H9 (cell line): Measurements from ENCODE around the gene PDE4B. TPM values are rescaled to one million over a fixed set of nuclear protein-coding genes. Genes with fewer than 3 reads are reported as not detected.

ENCODE experiments used
- DNase-seq: peaks from one replicate; pipeline ENCODE4 v3.0.0-alpha.2; 2017
- H2AFZ ChIP-seq: one replicate; pipeline ENCODE4 v1.6.1; 2013; ENCODE audit warnings: mild to moderate bottlenecking, low read length, control low read depth, moderate library complexity
- H2AK5ac ChIP-seq: 2 replicates; pipeline ENCODE4 v1.6.1; 2013; ENCODE audit warnings: low read length, control low read depth, mixed read lengths; ENCODE audit not compliant: insufficient read length
- H2BK120ac ChIP-seq: one replicate; pipeline ENCODE4 v1.6.1; 2013; ENCODE audit warnings: low read depth, mild to moderate bottlenecking, low read length, control low read depth, inconsistent platforms; ENCODE audit not compliant: poor library complexity, severe bottlenecking
- H2BK12ac ChIP-seq: 2 replicates; pipeline ENCODE4 v1.6.1; 2013; ENCODE audit warnings: low read length, control low read depth, mixed read lengths, low read depth; ENCODE audit not compliant: insufficient read length
- H2BK15ac ChIP-seq: 2 replicates; pipeline ENCODE4 v1.6.1; 2013; ENCODE audit warnings: low read depth, low read length, control low read depth
- H2BK20ac ChIP-seq: one replicate; pipeline ENCODE4 v1.6.1; 2013; ENCODE audit warnings: low read depth, mild to moderate bottlenecking, low read length, control low read depth, inconsistent platforms; ENCODE audit not compliant: poor library complexity, severe bottlenecking
- H2BK5ac ChIP-seq: 2 replicates; pipeline ENCODE4 v1.6.1; 2013; ENCODE audit warnings: low read length, control low read depth, mixed read lengths; ENCODE audit not compliant: insufficient read length
- H3K14ac ChIP-seq: 2 replicates; pipeline ENCODE4 v1.6.1; 2013; ENCODE audit warnings: low read length, control low read depth; ENCODE audit not compliant: insufficient read depth
- H3K18ac ChIP-seq: 2 replicates; pipeline ENCODE4 v1.6.1; 2013; ENCODE audit warnings: low read depth, mild to moderate bottlenecking, mixed read lengths, low read length, control low read depth; ENCODE audit not compliant: insufficient read length
- H3K23ac ChIP-seq: 2 replicates; pipeline ENCODE4 v1.6.1; 2013; ENCODE audit warnings: low read length, control low read depth, mixed read lengths, low read depth; ENCODE audit not compliant: insufficient read length
- H3K23me2 ChIP-seq: 2 replicates; pipeline ENCODE4 v1.6.1; 2013; ENCODE audit warnings: low read depth, mild to moderate bottlenecking, mixed read lengths, low read length, control low read depth; ENCODE audit not compliant: insufficient read length, poor library complexity, severe bottlenecking
- H3K27ac ChIP-seq: 2 replicates; pipeline ENCODE4 v1.5.1; 2013; ENCODE audit warnings: low read length, control low read depth, mixed read lengths, low read depth; ENCODE audit not compliant: insufficient read length
- H3K27me3 ChIP-seq: 2 replicates; pipeline ENCODE4 v1.6.1; 2013; ENCODE audit warnings: low read length, control low read depth, inconsistent platforms; ENCODE audit not compliant: insufficient read depth
- H3K4ac ChIP-seq: 2 replicates; pipeline ENCODE4 v1.6.1; 2013; ENCODE audit warnings: low read depth, mild to moderate bottlenecking, control low read depth, inconsistent platforms, low read length, moderate library complexity
- H3K4me1 ChIP-seq: 2 replicates; pipeline ENCODE4 v1.6.1; 2013; ENCODE audit warnings: low read length, control low read depth, inconsistent platforms; ENCODE audit not compliant: insufficient read depth
- H3K4me2 ChIP-seq: 2 replicates; pipeline ENCODE4 v1.6.1; 2013; ENCODE audit warnings: low read length, control low read depth, mixed read lengths; ENCODE audit not compliant: insufficient read length, insufficient read depth
- H3K56ac ChIP-seq: 2 replicates; pipeline ENCODE4 v1.6.1; 2013; ENCODE audit warnings: low read depth, mild to moderate bottlenecking, mixed read lengths, low read length, control low read depth; ENCODE audit not compliant: insufficient read length
- H3K79me1 ChIP-seq: 2 replicates; pipeline ENCODE4 v1.6.1; 2013; ENCODE audit warnings: low read depth, mild to moderate bottlenecking, moderate library complexity, low read length, control low read depth, inconsistent platforms; ENCODE audit not compliant: insufficient read depth, poor library complexity, severe bottlenecking
- H3K79me2 ChIP-seq: 2 replicates; pipeline ENCODE4 v1.6.1; 2013; ENCODE audit warnings: low read length, control low read depth, inconsistent platforms; ENCODE audit not compliant: insufficient read depth
- H3K9ac ChIP-seq: 2 replicates; pipeline ENCODE4 v1.6.1; 2013; ENCODE audit warnings: low read length, control low read depth, mixed read lengths; ENCODE audit not compliant: insufficient read length; ENCODE audit errors: extremely low read depth
- H3K9me3 ChIP-seq: one replicate; pipeline ENCODE4 v1.6.1; 2013; ENCODE audit warnings: low read depth, low read length, inconsistent platforms; ENCODE audit not compliant: control insufficient read depth
- H3T11ph ChIP-seq: one replicate; pipeline ENCODE4 v1.6.1; 2013; ENCODE audit warnings: mild to moderate bottlenecking, low read length, control low read depth, inconsistent platforms
- H4K20me1 ChIP-seq: one replicate; pipeline ENCODE4 v1.6.1; 2013; ENCODE audit not compliant: control insufficient read depth, insufficient read length, insufficient read depth
- H4K5ac ChIP-seq: 2 replicates; pipeline ENCODE4 v1.6.1; 2013; ENCODE audit warnings: low read depth, mild to moderate bottlenecking, mixed read lengths, low read length, control low read depth; ENCODE audit not compliant: insufficient read length
- H4K8ac ChIP-seq: replicated peaks from 2 replicates; pipeline ENCODE4 v1.6.1; 2013; ENCODE audit warnings: low read length, control low read depth, mixed read lengths, low read depth; ENCODE audit not compliant: insufficient read length
- H4K91ac ChIP-seq: 2 replicates; pipeline ENCODE4 v1.6.1; 2013; ENCODE audit warnings: low read depth, mild to moderate bottlenecking, moderate library complexity, mixed read lengths, low read length, control low read depth; ENCODE audit not compliant: insufficient read length
- H3K27ac Mint-ChIP-seq, 3 experiments: 2 replicates in 2 of 3; 3 replicates in 1 of 3; pipeline ENCODE4 v1.8.0; 2020 to 2021; ENCODE audit warnings: mixed read lengths in 3 of 3, mild to moderate bottlenecking in 1 of 3, moderate library complexity in 1 of 3
- H3K27me3 Mint-ChIP-seq: 2 replicates; pipeline ENCODE4 v1.8.0; 2021; ENCODE audit warnings: low read depth, mild to moderate bottlenecking, moderate library complexity, mixed read lengths
- H3K36me3 Mint-ChIP-seq, 3 experiments: 2 replicates in 2 of 3; 3 replicates in 1 of 3; pipeline ENCODE4 v1.8.0; 2020 to 2021; ENCODE audit warnings: low read depth in 3 of 3, mixed read lengths in 3 of 3; ENCODE audit not compliant: insufficient read depth in 1 of 3
- H3K4me1 Mint-ChIP-seq, 2 experiments: 2 replicates each; pipeline ENCODE4 v1.8.0; 2020; ENCODE audit warnings: mixed read lengths in 2 of 2
- H3K4me3 Mint-ChIP-seq, 2 experiments: 2 replicates in 1 of 2; 3 replicates in 1 of 2; pipeline ENCODE4 v1.8.0; 2020 to 2021; ENCODE audit warnings: mild to moderate bottlenecking in 2 of 2, mixed read lengths in 2 of 2, moderate library complexity in 1 of 2
- H3K9me3 Mint-ChIP-seq, 2 experiments: 2 replicates in 1 of 2; 3 replicates in 1 of 2; pipeline ENCODE4 v1.8.0; 2020; ENCODE audit warnings: mild to moderate bottlenecking in 2 of 2, mixed read lengths in 2 of 2, moderate library complexity in 1 of 2
- CTCF ChIP-seq: fragments of 200-600 bp; sonication (generic); conservative IDR thresholded peaks from 3 replicates; pipeline ENCODE4 v1.8.0; 2021; ENCODE audit warnings: antibody characterized with exemption, mild to moderate bottlenecking
- WGBS: extraction: QIAGEN DNeasy Blood & Tissue Kit; methylation state at CpG from one replicate; pipeline ENCODE4 v1.1.7; 2013; ENCODE audit warnings: missing lambda C conversion rate, low lambda C conversion rate, mixed read lengths; ENCODE audit not compliant: insufficient read length; ENCODE audit errors: extremely low coverage; 5-methylcytosine and 5-hydroxymethylcytosine counted together
- total RNA-seq: library from RNA; stranded (reverse); gene quantifications from 2 replicates; pipeline ENCODE4 v1.2.1, GENCODE V29; 2021

PDE4B gene
- total RNA-seq, 1 experiment from 2014 or later = 19.8 TPM

- H2BK120ac ChIP-seq = no peak overlapping the region
- H3K36me3 Mint-ChIP-seq = no peaks in the 10 kb centered on the region
- H4K5ac ChIP-seq = no peak overlapping the region
- H3K4me2 ChIP-seq = no peak overlapping the region
- H3K27ac Mint-ChIP-seq = no peak overlapping the region
- no peak overlapping the region for H2BK20ac ChIP-seq
- H3K79me1 ChIP-seq = no peaks in the 10 kb centered on the region
- no peak overlapping the region for H3K4me3 Mint-ChIP-seq
- H3K9me3 Mint-ChIP-seq = no peaks in the 10 kb centered on the region
- no peaks in the 10 kb centered on the region; the same call in 1 of the 2 replicates for H3K27me3 Mint-ChIP-seq
- H3K14ac ChIP-seq = no peak overlapping the region
- H4K20me1 ChIP-seq = no peaks in the 10 kb centered on the region
- H2BK15ac ChIP-seq = no peak overlapping the region
- H3K4me1 ChIP-seq = no peaks in the 10 kb centered on the region
- no peaks in the 10 kb centered on the region; the same call in 1 of the 2 replicates for H3K27me3 ChIP-seq
- no peaks in the 10 kb centered on the region for H3K4me1 Mint-ChIP-seq
- H2AFZ ChIP-seq = no peak overlapping the region
- no peak overlapping the region for H3T11ph ChIP-seq
- H3K23ac ChIP-seq = no peak overlapping the region
- TF ChIP-seq CTCF = no peak
- no CpG with 5 or more reads among the region's 2 CpGs for WGBS
- H4K8ac ChIP-seq = no peak overlapping the region
- H2BK12ac ChIP-seq = no peak overlapping the region
- H3K56ac ChIP-seq = no peak overlapping the region
- no peaks in the 10 kb centered on the region for H3K9me3 ChIP-seq
- H3K79me2 ChIP-seq = no peaks in the 10 kb centered on the region
- H2AK5ac ChIP-seq = no peak overlapping the region
- no peak overlapping the region for H3K18ac ChIP-seq
- no peak overlapping the region for H3K27ac ChIP-seq
- H3K9ac ChIP-seq = no peak overlapping the region
- no peaks in the 10 kb centered on the region for H3K23me2 ChIP-seq
- H2BK5ac ChIP-seq = no peak overlapping the region
- DNase-seq = no peak
- H4K91ac ChIP-seq = no peak overlapping the region
- no peak overlapping the region for H3K4ac ChIP-seq
Measured at GRCh38 chr1:66285618-66286270, 493.0 kb downstream of the PDE4B start.
